Stomach (tissue), 4 donors: ENCODE data around the gene KIFBP.

Source experiments
- POLR2A ChIP-seq, 4 donors: fragments of 450-650 bp; IDR thresholded peaks; one replicate each; pipeline ENCODE4 v1.6.1; 2016; ENCODE audit warnings: antibody characterized with exemption in 4 of 4, control low read depth in 2 of 4, mild to moderate bottlenecking in 1 of 4, moderate library complexity in 1 of 4
- TF ChIP-seq, protein P1 (sequence below), 7 experiments: fragments of 450-650 bp in 4 of 7; fragments of 200-600 bp in 3 of 7; sonication (generic) in 3 of 7; IDR thresholded peaks; one replicate each; pipeline ENCODE4 v1.5.1; 2016 to 2019; ENCODE audit warnings: antibody characterized with exemption in 7 of 7, control low read depth in 2 of 7, mild to moderate bottlenecking in 1 of 7

DNA sequence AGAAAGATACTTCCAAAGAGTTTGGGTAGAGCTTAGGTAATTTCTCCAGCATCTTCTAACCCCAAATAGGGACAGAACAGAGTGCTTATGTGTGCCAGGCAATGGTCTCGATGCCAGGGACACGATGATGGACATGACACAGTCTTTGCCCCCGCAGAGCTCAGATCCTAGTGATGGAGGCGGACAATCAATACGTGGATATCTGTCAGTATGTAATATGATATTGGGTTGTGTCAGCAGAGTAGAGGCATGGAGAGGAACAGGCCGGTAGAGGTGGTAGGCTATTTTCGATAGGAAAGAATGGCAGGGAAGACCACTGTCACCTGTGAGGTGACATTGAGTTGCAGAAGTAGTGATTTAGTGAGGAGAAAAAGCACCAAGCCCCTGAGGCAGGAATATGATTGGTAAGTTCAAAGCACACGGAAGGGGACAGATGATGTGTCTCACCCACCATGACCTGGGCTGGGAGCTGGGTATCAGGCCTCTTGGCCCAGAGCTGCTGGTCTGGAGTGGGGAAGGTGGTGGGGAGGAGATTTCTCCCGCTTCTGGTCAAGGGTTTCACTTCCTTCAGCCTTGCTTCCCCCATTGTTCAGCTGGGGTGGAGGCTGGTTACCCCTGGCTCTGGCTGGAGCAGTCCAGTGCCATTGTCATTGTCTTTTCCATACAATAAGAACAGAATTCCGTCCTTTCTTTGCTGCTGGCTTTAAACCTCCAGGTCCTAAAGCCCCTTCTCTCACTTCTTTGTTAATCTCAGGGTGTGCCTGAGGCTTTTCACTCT is 63.3 kb downstream of the KIFBP start:
- no peak for TF ChIP-seq POLR2A (IDR thresholded peaks at IDR 0.05)
- TF ChIP-seq, protein P1, sequence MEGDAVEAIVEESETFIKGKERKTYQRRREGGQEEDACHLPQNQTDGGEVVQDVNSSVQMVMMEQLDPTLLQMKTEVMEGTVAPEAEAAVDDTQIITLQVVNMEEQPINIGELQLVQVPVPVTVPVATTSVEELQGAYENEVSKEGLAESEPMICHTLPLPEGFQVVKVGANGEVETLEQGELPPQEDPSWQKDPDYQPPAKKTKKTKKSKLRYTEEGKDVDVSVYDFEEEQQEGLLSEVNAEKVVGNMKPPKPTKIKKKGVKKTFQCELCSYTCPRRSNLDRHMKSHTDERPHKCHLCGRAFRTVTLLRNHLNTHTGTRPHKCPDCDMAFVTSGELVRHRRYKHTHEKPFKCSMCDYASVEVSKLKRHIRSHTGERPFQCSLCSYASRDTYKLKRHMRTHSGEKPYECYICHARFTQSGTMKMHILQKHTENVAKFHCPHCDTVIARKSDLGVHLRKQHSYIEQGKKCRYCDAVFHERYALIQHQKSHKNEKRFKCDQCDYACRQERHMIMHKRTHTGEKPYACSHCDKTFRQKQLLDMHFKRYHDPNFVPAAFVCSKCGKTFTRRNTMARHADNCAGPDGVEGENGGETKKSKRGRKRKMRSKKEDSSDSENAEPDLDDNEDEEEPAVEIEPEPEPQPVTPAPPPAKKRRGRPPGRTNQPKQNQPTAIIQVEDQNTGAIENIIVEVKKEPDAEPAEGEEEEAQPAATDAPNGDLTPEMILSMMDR (IDR thresholded peaks at IDR 0.05) = no peak
